ENCODE results near the gene RANGRF.

DNA sequence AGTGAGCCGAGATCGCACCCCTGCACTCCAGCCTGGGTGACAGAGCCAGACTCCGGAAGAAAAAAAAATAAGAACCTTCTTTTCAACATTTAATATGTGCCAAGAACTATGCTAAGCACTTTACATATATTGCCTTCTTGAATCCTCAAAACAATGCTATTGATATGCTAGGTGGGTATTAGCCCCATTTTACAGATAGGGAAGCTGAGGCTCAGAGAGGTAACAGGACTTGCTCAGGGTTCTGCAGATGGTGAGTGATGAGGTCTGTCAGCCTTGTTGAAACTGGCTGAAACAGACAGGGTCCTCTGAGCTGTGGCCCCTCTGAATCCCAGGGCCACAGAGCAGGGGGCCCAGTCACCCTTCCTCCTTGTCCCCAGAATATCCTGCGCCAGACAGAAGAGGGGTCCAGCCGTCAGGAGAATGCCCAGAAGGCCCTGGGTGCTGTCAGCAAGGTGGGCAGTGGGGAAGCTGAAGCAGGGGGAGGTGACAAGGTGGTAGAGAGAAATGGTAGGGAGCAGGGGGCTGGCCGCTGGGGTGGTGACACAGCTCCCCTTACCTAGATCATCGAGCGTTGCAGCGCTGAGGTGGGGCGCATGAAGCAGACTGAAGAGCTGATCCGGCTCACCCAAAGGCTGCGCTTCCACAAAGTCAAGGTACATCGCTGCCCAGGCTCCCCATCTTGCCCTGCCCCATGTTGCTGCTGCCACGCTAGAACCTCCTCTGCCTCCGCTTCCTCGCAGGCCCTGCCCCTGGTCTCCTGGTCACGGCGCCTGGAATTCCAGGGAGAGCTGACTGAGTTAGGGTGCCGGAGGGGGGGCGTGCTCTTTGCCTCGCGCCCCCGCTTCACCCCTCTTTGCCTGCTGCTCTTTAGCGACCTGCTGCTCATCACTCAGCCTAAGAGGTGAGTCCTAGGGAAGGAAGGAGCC is 29.8 kb downstream of the RANGRF start:
- TF ChIP-seq, protein P1, sequence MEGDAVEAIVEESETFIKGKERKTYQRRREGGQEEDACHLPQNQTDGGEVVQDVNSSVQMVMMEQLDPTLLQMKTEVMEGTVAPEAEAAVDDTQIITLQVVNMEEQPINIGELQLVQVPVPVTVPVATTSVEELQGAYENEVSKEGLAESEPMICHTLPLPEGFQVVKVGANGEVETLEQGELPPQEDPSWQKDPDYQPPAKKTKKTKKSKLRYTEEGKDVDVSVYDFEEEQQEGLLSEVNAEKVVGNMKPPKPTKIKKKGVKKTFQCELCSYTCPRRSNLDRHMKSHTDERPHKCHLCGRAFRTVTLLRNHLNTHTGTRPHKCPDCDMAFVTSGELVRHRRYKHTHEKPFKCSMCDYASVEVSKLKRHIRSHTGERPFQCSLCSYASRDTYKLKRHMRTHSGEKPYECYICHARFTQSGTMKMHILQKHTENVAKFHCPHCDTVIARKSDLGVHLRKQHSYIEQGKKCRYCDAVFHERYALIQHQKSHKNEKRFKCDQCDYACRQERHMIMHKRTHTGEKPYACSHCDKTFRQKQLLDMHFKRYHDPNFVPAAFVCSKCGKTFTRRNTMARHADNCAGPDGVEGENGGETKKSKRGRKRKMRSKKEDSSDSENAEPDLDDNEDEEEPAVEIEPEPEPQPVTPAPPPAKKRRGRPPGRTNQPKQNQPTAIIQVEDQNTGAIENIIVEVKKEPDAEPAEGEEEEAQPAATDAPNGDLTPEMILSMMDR (IDR thresholded peaks at IDR 0.05) = no peak
- no peak for TF ChIP-seq POLR2A (IDR thresholded peaks at IDR 0.05)

Data from ovary (tissue), 3 donors.